GM18868 (cell line): ENCODE measurements around the gene TNS1.

ENCODE experiments used
- ATAC-seq: cut with Tn5 transposase; IDR thresholded peaks from one replicate; pipeline ENCODE4 v1.9.1; 2021; ENCODE audit warnings: mild to moderate bottlenecking, moderate library complexity; ENCODE audit not compliant: unreplicated experiment

TNS1 gene

GRCh38 chr2:217755027-217755745, 247.6 kb downstream of the TNS1 start:
- ATAC-seq = no peak

GRCh38 chr2:217753460-217754200, 249.2 kb downstream of the TNS1 start:
- ATAC-seq = no peak

GRCh38 chr2:217752714-217753459, 249.9 kb downstream of the TNS1 start:
- no peak for ATAC-seq

- ATAC-seq = no peak
Measured at GRCh38 chr2:217751952-217752351, 250.8 kb downstream of the TNS1 start.

GRCh38 chr2:217751192-217751591, 251.6 kb downstream of the TNS1 start:
- ATAC-seq = no peak
